Mucosa of rectum (tissue), 2 donors: ENCODE measurements around the gene PRDM2.

Source experiments
- H3K27ac ChIP-seq, 2 donors: one replicate each; pipeline ENCODE4 v1.7.0; 2013; ENCODE audit warnings: inconsistent platforms in 2 of 2, low read depth in 2 of 2, low read length in 2 of 2
- H3K27me3 ChIP-seq, 2 donors: one replicate each; pipeline ENCODE4 v1.7.0; 2013; ENCODE audit warnings: low read length in 2 of 2; ENCODE audit not compliant: control insufficient read depth in 2 of 2, insufficient read depth in 2 of 2
- H3K36me3 ChIP-seq, 2 donors: one replicate each; pipeline ENCODE4 v1.7.0; 2013; ENCODE audit warnings: low read length in 2 of 2; ENCODE audit not compliant: control insufficient read depth in 2 of 2, insufficient read depth in 2 of 2
- H3K4me1 ChIP-seq, 2 donors: one replicate each; pipeline ENCODE4 v1.7.0; 2013; ENCODE audit warnings: low read length in 2 of 2, mild to moderate bottlenecking in 1 of 2; ENCODE audit not compliant: control insufficient read depth in 2 of 2, insufficient read depth in 2 of 2
- H3K4me3 ChIP-seq, 2 donors: one replicate each; pipeline ENCODE4 v1.7.0; 2013; ENCODE audit warnings: low read length in 2 of 2
- H3K9ac ChIP-seq, 2 donors: one replicate each; pipeline ENCODE4 v1.7.0; 2013; ENCODE audit warnings: low read length in 2 of 2, low read depth in 1 of 2, mild to moderate bottlenecking in 1 of 2
- H3K9me3 ChIP-seq, 2 donors: one replicate each; pipeline ENCODE4 v1.7.0; 2013; ENCODE audit warnings: low read length in 2 of 2; ENCODE audit not compliant: control insufficient read depth in 2 of 2
- donor health status: healthy.
- donor health status: Normal muscosa, but diverticular disease.

Gene PRDM2

DNA sequence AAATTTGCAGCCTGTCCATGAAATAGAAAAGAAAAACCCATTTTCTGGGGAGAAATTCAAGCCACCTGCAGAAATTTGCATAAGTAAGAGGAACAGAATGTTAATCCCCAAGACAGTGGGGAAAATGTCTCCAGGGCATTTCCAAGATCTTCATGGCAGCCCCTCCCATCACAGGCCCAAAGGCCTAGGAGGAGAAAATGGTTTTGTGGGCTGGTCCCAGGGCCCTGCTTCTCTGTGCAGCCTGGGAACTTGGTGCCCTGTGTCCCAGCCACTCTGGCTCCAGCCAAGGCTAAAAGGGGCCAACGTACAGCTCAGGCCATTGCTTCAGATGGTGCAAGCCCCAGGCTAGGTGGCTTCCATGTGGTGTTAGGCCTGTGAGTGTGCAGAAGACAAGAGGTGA, 155.6 kb downstream of the PRDM2 start:
- no peaks in the 10 kb centered on the region for H3K4me1 ChIP-seq
- no peak overlapping the region for H3K27ac ChIP-seq
- no peaks in the 10 kb centered on the region for H3K9me3 ChIP-seq
- no peaks in the 10 kb centered on the region for H3K36me3 ChIP-seq
- H3K4me3 ChIP-seq = no peak overlapping the region
- H3K27me3 ChIP-seq = no peaks in the 10 kb centered on the region
- H3K9ac ChIP-seq = no peak overlapping the region

DNA sequence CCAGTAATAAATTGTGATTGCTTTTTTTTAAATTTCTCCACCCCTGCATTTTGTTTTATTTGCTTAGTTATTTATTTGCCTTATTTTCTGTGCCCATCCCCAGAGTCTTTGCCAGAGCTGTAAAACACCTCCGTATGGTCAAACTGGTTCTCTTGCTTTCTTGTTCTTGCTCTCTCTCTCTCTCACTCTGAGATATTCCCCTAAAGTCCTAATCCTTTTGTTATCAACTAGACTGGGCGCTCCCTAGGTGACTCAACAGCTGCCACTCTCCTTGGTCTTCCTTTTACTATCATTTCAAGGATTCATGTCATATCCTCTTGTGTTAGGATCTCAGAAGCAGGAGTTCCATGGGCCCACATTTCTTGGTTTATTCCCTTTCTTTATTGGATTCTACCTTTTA, 160.0 kb downstream of the PRDM2 start:
- Histone ChIP-seq H3K9ac (no peak overlapping the region), H3K27ac (no peak overlapping the region), H3K36me3 (no peaks in the 10 kb centered on the region), H3K4me1 (no peaks in the 10 kb centered on the region), H3K9me3 (no peaks in the 10 kb centered on the region), H3K4me3 (no peak overlapping the region), H3K27me3 (no peaks in the 10 kb centered on the region)

DNA sequence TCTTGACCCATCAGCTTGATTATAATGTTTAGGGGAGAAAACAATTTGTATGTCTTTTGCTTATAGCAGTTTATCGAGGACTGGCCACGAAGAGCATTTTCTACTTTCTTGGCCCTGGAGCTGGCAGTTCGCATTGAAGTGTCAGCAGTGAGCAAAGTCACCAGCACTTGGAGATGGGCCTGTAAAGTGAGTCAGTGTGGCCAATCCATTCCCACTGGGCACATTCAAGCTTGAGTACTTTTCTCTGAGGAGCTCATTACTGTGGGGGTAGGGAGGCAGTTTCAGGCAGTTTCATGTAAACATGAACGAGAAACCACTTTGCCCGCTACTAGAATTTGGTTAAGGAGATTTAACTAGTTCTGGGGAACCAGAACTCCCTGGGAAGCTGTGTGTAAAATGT, 164.8 kb downstream of the PRDM2 start:
- Histone ChIP-seq H3K4me1 (no peaks in the 10 kb centered on the region), H3K4me3 (no peak overlapping the region), H3K36me3 (no peaks in the 10 kb centered on the region), H3K9ac (no peak overlapping the region), H3K9me3 (no peaks in the 10 kb centered on the region), H3K27me3 (no peaks in the 10 kb centered on the region), H3K27ac (no peak overlapping the region)

DNA sequence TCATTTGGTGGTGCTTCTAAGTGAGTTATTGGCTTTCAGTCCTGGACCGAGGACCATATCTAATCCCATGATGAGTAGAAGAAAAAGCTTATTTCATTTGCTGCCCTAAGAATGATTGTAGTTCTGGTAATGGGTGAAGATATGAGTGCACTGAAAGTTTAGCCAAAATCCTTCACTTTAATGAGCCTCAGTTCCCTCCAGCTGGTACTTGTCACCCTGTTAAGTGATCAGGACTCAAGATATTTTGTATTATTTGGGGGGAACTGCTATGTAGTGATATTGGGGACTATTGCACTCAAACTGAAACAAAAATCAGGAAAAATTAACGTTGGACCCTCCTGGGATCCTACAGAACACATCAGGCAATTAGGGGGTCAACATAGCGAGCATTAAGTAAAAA, 165.9 kb downstream of the PRDM2 start:
- Histone ChIP-seq H3K36me3 (no peaks in the 10 kb centered on the region), H3K4me3 (no peak overlapping the region), H3K4me1 (no peaks in the 10 kb centered on the region), H3K27me3 (no peaks in the 10 kb centered on the region), H3K9ac (no peak overlapping the region), H3K9me3 (no peaks in the 10 kb centered on the region), H3K27ac (no peak overlapping the region)

DNA sequence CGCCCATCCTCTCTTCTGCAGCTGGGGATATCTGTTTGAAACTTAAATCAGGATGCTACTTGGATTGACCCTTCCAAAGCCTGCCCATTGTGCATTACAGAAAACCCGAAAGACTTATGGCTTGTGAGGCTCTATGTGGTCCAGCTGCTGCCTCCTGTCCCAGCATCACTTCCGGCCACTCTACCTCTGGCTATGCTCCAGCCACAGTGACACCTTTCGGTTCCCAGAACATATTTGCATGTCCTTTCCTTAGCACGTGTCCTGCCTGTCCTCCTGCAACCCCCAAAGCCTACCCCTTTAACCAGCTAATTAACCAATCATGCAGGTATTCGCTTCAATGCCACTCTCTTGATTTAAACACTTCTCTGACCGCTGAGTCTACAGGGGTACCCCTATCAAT, 167.6 kb downstream of the PRDM2 start:
- H3K27me3 ChIP-seq = no peaks in the 10 kb centered on the region
- no peaks in the 10 kb centered on the region for H3K9me3 ChIP-seq
- no peak overlapping the region for H3K27ac ChIP-seq
- no peaks in the 10 kb centered on the region for H3K4me1 ChIP-seq
- H3K36me3 ChIP-seq = no peaks in the 10 kb centered on the region
- no peak overlapping the region for H3K9ac ChIP-seq
- no peak overlapping the region for H3K4me3 ChIP-seq

DNA sequence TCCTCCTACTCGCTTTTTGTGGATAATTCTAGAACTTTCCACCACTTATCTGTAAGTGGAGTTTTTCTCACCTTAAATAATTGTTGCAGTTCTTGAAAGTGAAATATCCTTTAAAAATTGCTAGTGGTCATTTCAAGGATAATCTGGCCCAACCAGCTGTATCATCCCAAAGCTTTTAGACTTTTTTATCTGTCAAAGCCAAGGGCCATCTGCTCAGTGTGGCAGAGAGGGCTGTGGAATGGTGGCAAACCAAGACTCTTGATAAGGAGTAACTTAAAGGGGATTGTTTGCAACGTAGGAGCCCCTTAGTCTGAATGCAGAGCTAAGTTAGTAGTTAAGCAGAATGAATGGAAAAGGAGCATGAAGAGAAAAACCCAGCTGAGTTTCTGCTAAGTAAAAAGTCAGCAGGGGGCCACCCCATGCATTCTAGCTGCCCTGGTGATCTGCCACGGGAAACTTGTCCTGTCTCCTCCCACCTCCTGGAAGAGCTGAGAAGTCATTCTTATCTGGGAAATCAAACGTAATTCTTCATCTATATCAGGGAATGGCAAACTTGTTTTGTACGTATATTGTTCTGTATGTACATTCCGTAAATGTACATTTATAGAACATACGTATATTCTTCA, 169.3 kb downstream of the PRDM2 start:
- Histone ChIP-seq H3K36me3 (no peaks in the 10 kb centered on the region), H3K27ac (no peak overlapping the region), H3K4me1 (no peaks in the 10 kb centered on the region), H3K9ac (no peak overlapping the region), H3K9me3 (no peaks in the 10 kb centered on the region), H3K4me3 (no peak overlapping the region), H3K27me3 (no peaks in the 10 kb centered on the region)

DNA sequence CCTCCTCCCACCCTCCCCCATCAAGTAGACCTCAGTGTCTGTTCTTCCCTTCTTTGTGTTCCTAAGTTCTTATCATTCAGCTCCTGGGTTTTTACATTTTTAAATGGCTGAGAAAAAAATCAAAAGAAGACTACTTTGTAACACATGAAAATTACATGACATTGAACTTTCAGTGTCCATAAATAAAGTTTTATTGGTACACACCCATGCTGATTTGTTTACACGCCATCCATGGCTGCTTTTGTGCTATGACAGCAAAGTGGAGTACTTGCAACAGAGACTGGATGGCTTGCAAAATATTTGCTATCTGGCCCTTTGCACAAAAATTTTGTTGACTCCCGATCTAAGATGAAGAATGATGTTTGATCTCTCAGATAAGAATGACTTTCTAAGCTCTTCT, 171.4 kb downstream of the PRDM2 start:
- no peaks in the 10 kb centered on the region for H3K9me3 ChIP-seq
- no peaks in the 10 kb centered on the region for H3K27me3 ChIP-seq
- no peak overlapping the region for H3K9ac ChIP-seq
- no peaks in the 10 kb centered on the region for H3K4me1 ChIP-seq
- no peak overlapping the region for H3K4me3 ChIP-seq
- H3K36me3 ChIP-seq = no peaks in the 10 kb centered on the region
- no peak overlapping the region for H3K27ac ChIP-seq

DNA sequence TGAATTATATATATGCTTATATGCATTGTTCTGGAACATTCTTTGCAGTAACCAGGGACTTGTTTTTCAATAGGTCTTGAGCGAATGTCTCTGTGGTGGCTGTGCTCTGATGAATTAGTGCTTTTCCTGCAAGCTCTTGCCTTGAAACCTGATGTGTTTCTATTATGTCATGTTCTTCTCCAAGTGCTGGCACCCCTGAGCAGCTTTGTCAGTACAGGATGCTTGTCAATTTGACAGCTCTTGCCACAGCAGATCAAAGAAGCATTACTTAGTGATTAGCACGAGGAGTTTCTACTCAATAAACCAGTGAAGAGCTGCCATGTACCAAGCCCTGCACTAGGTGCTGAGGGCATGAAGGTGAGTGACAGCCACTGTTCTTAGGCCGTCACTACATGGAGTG, 171.9 kb downstream of the PRDM2 start:
- no peak overlapping the region for H3K27ac ChIP-seq

DNA sequence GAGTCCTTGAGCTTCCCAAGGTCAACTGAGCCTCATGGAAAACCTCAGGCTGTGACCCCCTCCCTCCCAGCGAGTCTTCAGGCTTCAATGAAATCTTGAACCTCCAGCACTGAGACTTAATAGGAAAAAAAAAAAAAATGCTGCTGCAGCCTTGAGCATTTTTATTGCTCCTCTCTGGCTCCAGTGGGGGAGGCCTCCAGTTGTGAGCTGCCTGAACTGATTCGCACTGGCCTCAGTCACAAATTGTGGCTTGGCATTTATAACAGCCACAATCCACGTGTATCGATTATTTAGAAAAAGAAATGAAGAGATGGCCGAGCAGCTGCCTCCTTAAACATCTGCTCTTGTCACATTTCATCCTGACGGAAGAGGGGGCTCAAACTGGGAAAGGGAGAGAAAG, 173.0 kb downstream of the PRDM2 start:
- Histone ChIP-seq H3K27ac (no peak overlapping the region), H3K36me3 (no peaks in the 10 kb centered on the region), H3K4me3 (no peak overlapping the region), H3K9ac (no peak overlapping the region), H3K27me3 (peaks cover 0 to 2% of the 10 kb centered on the region in 2 donors), H3K9me3 (no peaks in the 10 kb centered on the region), H3K4me1 (no peaks in the 10 kb centered on the region)

More for the DNA sequence above, 171.9 kb downstream of the PRDM2 start:
- H3K36me3 ChIP-seq = no peaks in the 10 kb centered on the region
- no peaks in the 10 kb centered on the region for H3K4me1 ChIP-seq
- no peak overlapping the region for H3K9ac ChIP-seq
- H3K9me3 ChIP-seq = no peaks in the 10 kb centered on the region
- no peaks in the 10 kb centered on the region for H3K27me3 ChIP-seq
- no peak overlapping the region for H3K4me3 ChIP-seq
